Measurements from ENCODE around the gene MEN1. TPM values are rescaled to one million over a fixed set of nuclear protein-coding genes. Genes with fewer than 3 reads are reported as not detected.
A peak's percentile ranks its signal among the peaks of the same experiment; 100 is the strongest.

The MEN1 gene
- total and polyA plus RNA-seq, 9 of the 15 experiments (the other 6 are each of a cell fraction or from before 2014, with no cell fraction given): 3.4 to 57.2 (median 19.3) TPM

DNA sequence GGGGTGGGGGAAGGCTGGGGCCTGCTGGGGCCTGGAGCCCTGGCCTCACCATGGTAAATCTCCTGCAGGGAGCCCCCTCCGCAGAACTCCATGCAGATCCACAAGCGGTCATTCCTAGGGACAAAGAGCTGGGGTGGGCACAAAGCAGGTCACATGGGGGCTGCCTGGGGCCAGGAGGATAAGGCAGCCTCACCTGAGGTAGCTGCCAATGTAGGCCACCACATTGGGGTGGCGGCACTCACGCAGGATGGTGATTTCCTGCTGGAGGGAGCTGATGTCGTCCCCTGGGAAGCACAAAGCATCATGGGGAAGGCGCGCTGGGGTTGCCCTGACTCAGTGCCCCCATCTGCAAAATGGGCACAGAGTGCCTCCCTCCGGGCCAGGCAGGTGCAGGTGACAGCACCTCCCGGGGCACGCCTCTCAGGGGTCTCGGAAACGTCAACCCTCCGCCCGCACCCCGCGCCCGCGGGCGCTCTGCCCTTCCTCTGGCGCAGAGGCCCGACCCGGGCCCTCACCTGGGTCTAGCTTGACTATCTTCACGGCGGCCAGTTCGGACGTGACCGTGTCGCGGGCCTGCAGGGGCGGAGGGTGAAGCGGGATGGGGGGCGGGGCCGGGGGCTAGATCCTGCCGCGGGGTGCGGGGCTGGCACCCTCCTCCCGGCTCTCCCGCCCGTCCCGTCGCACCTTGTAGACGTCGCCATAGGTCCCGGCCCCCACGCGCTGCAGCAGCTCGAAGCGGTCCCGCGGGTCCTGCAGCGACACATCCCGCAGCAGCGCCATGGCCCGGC is 7.8 kb downstream of the MEN1 start (continued):
- TF ChIP-seq ATF1 (CRISPR knock-in tag; IDR thresholded peaks at IDR 0.05) (peak; percentile 45; the same call in 1 of the 2 replicates), ATF1 (tag; IDR thresholded peaks at IDR 0.05) (no peak), PHF8 (IDR thresholded peaks at IDR 0.05; ENCODE audit: borderline replicate concordance, low read length) (peak; percentile 59; the same call in 1 of the 2 replicates), PCBP1 (IDR thresholded peaks at IDR 0.05; ENCODE audit: low read depth, low read length, poor library complexity, severe bottlenecking) (no peak), SAP30 (IDR thresholded peaks at IDR 0.05; ENCODE audit: borderline replicate concordance, insufficient read depth, low read depth, low read length, poor library complexity, severe bottlenecking) (peak; percentile 24), KDM1A (IDR thresholded peaks at IDR 0.05) (peak in 1 of 2 experiments; percentile 43; a peak in 1 of 4 replicates), BCOR (IDR thresholded peaks at IDR 0.05) (peak; percentile 68), HDAC2 (IDR thresholded peaks at IDR 0.05) (peak; percentile 37; the same call in 1 of the 2 replicates)
- TF ChIP-seq, protein P1, sequence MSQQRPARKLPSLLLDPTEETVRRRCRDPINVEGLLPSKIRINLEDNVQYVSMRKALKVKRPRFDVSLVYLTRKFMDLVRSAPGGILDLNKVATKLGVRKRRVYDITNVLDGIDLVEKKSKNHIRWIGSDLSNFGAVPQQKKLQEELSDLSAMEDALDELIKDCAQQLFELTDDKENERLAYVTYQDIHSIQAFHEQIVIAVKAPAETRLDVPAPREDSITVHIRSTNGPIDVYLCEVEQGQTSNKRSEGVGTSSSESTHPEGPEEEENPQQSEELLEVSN (IDR thresholded peaks at IDR 0.05; ENCODE audit: borderline replicate concordance in 1 of 2, extremely low read depth in 1 of 2, insufficient read depth in 1 of 2, insufficient read length in 1 of 2, low read depth in 1 of 2, low read length in 1 of 2, poor library complexity in 1 of 2, severe bottlenecking in 1 of 2): peak in 1 of 2 experiments; percentile 85
- TF ChIP-seq, protein P2, sequence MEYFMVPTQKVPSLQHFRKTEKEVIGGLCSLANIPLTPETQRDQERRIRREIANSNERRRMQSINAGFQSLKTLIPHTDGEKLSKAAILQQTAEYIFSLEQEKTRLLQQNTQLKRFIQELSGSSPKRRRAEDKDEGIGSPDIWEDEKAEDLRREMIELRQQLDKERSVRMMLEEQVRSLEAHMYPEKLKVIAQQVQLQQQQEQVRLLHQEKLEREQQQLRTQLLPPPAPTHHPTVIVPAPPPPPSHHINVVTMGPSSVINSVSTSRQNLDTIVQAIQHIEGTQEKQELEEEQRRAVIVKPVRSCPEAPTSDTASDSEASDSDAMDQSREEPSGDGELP (CRISPR knock-in tag; IDR thresholded peaks at IDR 0.05; ENCODE audit: borderline replicate concordance): 0 out of 2 replicates have a peak, but pooled peaks have one; percentile 31
- TF ChIP-seq, protein P3, sequence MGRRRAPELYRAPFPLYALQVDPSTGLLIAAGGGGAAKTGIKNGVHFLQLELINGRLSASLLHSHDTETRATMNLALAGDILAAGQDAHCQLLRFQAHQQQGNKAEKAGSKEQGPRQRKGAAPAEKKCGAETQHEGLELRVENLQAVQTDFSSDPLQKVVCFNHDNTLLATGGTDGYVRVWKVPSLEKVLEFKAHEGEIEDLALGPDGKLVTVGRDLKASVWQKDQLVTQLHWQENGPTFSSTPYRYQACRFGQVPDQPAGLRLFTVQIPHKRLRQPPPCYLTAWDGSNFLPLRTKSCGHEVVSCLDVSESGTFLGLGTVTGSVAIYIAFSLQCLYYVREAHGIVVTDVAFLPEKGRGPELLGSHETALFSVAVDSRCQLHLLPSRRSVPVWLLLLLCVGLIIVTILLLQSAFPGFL (CRISPR knock-in tag; IDR thresholded peaks at IDR 0.05): no peak
- TF ChIP-seq, protein P4, sequence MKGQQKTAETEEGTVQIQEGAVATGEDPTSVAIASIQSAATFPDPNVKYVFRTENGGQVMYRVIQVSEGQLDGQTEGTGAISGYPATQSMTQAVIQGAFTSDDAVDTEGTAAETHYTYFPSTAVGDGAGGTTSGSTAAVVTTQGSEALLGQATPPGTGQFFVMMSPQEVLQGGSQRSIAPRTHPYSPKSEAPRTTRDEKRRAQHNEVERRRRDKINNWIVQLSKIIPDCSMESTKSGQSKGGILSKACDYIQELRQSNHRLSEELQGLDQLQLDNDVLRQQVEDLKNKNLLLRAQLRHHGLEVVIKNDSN (CRISPR knock-in tag; IDR thresholded peaks at IDR 0.05): peak; percentile 51
- TF ChIP-seq, protein P5, sequence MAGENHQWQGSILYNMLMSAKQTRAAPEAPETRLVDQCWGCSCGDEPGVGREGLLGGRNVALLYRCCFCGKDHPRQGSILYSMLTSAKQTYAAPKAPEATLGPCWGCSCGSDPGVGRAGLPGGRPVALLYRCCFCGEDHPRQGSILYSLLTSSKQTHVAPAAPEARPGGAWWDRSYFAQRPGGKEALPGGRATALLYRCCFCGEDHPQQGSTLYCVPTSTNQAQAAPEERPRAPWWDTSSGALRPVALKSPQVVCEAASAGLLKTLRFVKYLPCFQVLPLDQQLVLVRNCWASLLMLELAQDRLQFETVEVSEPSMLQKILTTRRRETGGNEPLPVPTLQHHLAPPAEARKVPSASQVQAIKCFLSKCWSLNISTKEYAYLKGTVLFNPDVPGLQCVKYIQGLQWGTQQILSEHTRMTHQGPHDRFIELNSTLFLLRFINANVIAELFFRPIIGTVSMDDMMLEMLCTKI (IDR thresholded peaks at IDR 0.05; ENCODE audit: partially characterized antibody): no peak
